Kidney capillary endothelial cell (primary cell): Measurements from ENCODE around the gene SRSF11.

Source experiments
- DNase-seq: peaks from one replicate; pipeline ENCODE4 v3.0.0-alpha.2; 2018; ENCODE audit warnings: low spot score

Gene SRSF11

DNA sequence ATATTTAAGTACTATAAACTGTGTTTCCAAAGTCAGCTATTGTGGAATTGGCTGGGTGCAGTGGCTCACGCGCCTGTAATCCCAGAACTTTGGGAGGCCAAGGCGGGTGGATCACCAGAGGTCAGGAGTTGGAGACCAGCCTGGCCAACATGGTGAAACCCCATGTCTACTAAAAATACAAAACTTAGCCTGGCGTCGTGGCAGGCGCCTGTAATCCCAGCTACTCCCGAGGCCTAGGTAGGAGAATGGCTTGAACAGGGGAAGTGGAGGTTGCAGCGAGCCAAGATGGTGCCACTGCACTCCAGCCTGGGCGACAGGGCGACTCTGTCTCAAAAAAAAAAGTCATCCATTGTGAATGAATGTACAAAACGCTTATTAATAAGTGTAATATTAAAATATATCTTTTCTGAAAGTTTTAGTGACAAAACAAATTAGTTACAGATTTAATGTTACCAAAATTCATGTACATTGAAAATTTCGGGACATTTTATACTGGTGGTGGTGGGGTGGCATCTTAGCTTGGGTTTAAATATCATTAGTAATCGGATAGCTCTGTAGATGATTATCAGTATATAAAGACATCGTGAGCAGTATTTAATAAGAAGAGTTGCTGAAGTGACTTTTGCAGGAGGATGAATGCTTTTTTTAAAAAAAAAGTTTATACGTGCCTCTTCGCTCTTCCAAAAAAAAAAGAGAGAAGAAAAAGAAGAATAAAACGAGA lies 503 bp upstream of the SRSF11 start:
- no peak for DNase-seq

DNA sequence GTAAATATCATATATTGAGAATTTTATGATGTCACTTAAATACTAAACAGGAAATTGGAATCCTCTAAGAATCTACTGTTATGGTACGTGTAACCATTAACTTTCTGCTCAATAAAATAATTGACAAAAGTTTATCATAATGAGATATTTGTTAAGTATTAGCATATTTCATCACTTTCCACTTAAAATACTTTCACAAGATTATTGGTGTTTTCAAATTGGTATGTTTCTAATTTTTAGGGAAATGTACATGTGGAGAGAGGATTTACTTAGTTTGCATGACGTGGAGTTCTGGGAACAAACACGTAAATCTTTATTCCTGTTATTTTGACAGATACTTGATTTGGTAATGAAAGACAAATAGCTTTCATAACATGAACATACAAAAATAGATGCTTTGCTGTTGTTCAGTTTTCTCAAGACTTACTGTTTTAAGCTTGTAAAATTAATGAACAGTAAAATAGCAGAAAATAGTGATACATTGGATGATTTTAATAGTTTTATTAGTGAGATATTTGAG lies 1.6 kb downstream of the SRSF11 start:
- DNase-seq: no peak

DNA sequence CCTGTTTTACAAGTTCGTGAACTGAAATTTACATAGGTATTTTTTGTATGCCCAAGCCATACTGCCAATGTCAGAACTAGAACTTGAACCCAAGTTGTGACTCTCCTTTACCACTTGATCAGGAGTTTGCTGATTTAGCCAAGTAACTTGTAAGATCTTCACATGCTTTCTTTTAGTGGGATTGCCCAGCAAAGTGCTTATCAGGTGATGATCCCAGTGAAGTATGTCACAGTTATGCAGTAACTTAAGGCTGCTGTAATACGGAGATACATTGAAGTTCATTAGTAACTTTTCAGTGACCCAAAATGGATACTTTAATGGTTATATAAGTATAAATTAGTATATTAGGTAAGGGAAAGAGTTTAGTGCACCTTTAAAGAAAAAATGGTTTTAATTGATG lies 3.8 kb downstream of the SRSF11 start:
- no peak for DNase-seq

DNA sequence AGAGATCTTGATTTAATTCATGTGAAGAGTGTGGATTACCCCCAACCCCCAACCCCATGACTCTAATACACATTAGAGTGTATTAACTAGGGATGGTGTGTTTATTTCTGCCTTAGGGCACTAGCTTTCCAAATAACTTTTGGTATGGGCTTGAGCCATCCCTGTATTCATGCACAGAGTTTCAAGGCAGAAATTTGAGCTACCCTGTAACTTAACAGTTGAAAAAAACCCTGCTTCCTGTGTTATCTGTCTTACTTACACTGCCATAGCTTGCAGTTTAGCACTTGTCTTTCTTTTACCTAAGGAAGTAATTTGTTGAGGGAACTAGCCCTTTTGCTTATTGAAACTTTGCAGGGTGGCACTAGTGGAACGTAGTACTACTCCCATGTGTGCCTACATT lies 6.3 kb downstream of the SRSF11 start:
- DNase-seq: no peak

DNA sequence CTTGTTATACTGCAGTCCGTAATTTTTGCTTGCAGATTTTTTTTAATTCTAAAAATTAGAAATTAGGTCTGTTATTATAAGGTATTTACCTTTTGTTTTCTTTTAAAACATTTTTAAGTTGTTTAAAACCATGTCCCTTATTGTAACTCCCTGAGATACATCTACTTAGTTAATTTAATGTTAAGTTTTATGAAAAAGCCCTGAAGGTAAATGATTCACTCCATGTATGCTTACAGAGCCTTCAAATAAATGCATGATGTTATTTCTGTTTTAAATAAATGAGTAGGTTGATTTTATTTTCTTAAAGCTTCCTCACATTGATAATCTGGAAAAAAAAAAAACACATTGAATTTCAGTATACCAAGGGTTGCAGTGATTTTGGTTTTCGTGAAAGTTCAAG lies 7.5 kb downstream of the SRSF11 start:
- no peak for DNase-seq

DNA sequence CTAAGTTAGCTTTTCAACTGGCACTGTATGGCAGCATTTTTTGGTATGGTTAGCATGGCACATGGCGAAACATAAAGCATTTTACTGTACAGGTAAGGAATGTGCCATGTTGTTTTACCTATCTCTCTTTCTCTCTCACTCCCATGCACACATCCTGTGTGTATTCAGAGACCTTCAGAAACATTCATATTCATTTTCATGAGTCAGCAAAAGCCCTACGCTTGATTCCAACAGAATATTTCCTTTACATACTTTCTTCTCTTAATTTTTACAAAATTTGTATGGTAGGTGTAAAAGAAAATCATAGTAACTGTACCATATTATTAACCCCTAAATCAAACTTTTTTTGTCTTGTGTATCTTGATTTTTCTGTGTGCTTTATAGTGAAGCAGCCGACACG lies 10.3 kb downstream of the SRSF11 start:
- DNase-seq: no peak

DNA sequence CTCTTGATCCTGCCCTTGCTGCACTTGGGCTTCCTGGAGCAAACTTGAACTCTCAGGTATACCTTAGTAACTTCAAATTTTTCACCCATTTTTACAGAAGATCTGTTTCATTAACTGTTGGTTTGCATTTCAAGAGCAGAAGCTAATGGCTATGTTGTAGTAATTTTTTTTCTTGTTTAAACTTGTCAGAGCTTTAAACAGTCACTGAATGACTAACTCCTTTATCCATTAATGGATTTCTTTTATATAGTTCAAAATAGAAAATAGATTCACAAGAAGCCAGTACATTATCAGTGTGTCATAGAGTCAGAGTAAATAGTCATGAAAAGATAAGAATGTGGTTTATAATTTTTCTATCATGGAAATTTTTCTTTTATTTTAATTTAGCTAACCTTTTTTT lies 13.6 kb downstream of the SRSF11 start:
- no peak for DNase-seq

DNA sequence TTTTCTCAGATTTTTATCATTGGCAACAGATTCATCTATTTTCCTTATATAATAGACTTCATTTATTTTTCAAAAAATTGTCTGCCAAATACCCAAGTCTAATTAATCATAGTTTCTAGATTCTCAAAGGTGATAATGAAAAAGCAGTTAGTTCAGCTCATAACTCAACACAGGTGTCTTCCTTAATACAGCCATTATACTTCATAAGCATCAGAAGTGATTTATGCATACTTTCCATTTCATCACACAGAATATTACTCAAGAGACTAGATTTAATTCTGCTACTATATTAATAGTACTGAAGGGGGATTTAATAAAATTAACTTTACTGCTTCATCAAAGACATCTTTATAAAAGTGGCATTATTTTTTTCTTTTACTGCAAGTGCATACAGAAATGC lies 18.8 kb downstream of the SRSF11 start:
- no peak for DNase-seq

DNA sequence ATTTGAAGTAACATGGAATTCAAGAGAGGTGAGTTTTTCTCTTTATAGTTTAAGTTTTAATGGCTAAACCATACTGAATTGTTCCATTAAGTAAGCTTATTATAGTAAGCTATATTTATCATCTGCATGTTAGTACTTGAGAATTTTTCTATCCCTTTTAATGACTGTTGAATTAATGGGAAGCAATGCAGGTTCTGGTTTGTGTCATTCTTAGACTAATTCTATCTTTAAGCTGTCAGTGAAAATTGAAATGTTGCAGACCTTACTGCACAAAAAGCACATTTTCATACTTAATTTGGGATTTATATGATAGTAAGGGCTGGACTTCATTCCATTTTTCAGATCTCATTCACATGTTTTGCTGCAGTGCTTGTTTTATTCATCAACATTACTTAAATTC lies 25.9 kb downstream of the SRSF11 start:
- no peak for DNase-seq

DNA sequence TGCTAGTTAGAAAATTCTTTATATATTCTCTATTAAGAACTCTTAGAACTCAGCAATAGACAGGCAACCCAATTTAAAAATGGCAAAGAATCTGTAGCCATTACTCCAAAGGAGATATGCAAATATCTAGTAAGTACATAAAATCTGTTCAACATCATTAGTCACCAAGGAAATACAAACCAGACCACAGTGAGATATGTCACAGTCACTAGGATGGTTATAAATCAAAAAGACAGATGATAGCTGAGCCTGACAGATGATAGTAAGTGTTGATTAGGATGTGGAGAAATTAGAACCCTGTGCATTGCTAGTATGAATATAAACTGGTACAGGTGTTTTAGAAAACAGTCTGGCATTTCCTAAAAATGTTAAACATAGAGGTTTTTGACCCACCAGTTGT lies 26.6 kb downstream of the SRSF11 start:
- DNase-seq: no peak

DNA sequence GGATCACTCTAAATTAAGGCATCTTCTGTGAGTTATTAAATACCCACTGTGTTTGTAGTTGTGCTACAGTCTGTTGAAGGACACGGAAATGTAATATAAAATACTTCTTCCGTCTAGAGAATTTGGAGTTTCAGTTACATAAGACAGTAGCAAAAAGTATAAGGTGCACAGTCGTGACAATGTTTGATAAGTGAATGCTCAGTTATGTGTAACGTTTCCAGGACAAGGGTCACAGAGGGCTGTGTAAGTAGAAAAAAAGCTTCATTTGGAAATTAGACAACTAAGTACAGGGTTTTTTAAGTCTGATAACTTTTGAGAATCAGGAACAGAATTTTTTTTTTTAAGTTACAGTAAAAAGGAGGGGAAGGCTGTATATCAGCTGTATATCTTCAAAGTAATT lies 27.5 kb downstream of the SRSF11 start:
- no peak for DNase-seq

DNA sequence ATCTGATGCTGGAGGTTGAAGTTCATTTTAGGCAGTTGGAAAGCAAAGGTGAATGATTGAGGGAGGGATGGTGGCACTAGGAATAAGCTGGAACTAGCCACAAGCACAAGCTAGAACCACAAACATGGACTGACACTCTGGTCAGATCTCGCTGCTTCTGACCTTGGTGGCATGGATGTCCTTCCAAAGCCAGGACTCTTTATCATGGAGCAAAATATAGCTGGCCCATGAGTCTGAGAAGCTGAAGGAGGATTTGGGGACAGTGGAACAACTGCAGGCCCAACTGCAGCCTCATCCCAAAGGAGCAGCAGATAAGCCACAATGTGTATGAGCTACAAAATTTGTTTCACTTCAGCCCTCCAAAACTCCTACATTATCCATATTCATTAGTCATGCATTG lies 35.5 kb downstream of the SRSF11 start:
- no peak for DNase-seq

DNA sequence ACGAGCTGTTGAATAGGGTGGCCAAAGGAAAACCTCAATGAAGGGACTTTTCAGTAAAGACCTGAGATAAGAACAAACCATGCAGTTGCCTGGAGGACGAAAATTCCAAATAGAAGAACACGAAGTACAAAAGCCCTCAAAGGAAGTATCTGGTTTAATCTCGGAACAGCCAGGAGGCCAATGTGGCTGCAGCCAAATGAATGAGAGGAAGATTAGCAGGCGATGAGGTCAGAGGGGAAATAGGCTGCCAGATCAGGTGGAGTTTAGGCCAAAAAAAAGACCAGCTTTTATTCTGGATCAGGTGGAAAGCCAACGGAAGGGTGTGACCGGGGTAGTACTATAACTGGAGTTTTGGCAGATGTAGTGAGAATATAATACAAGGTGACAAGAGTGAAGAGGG lies 43.7 kb downstream of the SRSF11 start:
- no peak for DNase-seq

DNA sequence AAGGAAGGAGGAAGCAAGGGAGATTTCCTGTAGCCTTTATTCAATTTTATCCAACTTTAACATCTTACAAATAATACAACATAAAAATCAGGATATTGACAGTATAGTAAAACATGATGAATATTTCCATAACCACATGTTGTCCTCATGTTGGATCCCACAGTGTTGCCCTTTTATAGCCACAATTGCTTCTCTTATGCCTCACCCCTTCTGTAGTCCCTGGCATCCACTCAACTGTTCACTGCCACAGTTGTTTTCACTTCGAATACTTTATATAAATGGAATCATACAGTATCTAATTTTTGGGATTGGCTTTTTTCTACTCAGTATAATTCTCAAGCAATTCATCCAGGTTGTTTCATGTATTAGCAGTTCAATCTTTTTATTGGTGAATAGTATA lies 44.8 kb downstream of the SRSF11 start:
- DNase-seq: no peak

DNA sequence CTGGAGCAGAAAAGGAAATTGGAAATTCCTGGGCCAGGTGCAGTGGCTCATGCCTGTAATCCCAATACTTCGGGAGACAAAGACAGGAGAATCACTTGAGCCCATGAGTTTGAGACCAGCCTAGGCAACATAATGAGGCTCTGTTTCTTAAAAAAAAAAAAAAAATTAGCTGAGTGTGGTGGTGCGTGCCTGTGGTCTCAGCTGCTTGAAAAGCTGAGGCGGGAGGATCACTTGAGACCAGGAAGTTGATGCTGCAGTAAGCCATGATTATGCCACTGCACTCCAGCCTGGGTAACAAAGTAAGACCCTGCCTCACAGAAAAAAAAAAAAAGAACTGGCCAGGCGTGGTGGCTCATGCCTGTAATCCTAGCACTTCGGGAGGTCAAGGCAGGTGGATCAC lies 56.7 kb downstream of the SRSF11 start:
- DNase-seq: no peak

DNA sequence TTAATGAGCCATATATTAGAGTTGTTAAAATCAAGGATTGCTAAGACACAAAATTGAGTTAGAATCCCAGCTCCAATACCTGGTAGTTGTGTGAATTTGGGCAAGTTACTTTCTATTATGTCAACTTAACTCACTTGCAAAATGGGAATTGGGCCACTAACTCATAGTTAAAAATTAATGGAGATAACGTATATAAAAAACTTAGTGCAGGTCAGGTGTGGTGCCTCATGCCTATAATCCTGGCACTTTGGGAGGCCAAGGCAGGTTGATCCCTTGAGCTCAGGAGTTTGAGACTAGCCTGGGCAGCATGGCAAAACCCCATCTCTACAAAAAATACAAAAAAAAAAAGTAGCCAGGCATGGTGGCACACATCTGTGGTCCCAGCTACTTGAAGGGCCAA lies 57.5 kb downstream of the SRSF11 start:
- no peak for DNase-seq

DNA sequence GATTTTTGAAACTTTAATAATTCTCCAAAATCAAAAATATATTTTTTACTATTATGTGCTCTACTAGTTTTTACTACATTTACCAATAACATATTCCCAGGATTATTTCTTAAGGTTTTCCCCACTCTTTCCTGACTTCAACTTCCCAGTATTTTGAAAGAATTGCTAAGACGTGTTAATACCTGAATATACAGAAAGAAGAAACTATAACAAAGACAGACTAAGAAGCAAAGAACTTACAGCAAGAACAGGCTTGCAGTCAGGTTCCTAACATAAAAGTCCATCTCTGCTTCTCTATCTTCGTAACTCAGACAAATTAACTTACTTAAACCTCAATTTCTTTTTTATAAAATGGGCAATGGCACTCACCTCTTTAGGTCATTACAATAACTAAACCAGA lies 63.2 kb downstream of the SRSF11 start:
- no peak for DNase-seq

DNA sequence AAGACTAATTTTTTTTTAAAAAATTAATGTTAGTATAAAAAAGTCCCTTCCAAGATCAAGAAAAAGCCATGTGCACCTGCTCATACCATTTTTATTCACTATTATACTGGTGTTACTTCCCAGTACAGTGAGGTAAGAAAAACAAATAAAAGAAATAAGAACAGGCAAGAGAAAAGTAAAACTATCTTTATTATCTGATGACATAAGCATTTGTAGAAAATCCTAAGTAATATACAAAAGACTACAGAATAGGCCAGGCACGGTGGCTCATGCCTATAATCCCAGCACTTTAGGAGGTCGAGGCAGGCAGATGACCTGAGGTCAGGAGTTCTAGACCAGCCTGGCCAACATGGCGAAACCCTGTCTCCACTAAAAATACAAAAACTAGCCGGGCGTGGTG lies 65.3 kb downstream of the SRSF11 start:
- no peak for DNase-seq

DNA sequence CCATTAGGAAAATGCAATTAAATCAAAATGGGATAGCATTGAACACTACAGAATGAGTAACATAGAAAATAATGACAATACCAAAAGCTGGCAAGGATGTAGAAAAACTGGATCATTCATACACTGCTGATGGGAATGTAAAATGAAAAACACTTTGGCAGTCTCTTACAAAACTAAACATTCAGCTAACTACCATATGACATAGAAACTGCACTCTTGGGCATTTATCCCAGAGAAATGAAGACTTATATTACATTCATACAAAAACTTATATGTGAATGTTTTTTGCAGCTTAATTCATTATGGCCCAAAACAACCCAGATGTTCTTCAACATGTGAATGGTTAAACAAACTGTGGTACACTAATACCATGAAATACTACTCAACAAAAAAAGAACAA lies 67.0 kb downstream of the SRSF11 start:
- no peak for DNase-seq

DNA sequence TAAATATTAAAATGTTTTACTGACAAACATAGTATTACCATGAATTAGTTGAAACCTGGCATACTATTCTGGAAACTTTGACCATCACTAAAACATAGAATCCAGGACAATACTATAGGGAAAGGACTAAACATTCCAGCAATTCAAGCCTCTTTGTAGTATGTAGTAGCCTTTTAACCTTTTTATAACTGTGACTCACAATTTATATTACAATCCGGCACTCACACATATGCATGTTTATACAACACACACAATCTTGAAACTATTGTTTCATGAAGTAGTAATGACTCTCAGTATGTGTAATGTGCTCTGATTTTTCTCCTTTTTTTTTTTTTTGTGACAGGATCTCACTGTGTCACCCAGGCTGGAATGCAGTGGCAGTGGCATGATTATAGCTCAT lies 69.0 kb downstream of the SRSF11 start:
- DNase-seq: peak; percentile 33

DNA sequence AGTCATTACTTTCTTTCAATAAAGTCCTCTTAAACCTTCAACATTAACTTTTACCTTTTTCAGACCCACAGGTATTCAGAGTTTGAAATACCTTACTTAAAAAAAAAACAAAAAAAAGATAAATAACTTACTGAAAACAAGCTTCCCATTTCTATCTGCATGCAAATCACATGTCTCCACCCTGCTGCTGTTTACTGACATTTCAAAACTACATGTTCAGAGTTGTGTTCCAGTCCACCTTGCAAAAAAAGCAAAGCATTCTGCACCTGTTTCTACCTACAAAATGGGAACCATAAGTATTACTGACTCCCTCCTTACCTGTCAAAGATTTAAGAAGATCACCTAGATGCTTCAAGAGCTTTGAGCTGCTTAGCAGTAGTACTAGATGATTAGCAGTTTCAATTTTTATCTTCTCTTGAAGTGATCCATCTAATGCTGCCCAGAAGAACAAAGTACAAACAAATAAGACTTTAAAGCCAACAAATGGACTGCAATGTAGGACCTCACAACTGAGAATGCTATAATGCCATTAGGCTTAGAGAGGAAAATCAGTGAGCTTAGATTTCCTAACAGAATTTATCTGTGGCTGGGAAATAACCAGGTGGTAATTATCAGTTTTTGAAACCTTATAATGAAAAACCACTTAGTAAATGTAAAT lies 72.1 kb downstream of the SRSF11 start:
- no peak for DNase-seq

DNA sequence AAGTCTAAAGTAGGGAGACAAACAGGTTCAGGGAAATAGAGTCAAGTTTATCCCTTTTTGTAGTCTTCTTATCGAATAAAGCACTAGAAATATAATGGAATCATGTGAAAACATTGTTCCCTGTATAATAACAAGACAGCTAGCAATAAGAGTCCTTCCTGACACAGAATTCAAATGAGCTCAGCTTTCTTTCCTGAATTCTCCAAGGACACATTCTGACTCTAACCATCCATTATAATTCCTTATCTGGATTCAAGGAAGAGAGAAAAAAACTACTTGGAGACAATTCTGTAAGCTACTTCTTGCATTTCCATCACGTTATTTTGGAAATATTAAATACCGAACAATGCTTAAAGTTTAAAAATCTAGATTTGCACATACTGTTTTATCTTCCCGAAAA lies 74.6 kb downstream of the SRSF11 start:
- DNase-seq: no peak

DNA sequence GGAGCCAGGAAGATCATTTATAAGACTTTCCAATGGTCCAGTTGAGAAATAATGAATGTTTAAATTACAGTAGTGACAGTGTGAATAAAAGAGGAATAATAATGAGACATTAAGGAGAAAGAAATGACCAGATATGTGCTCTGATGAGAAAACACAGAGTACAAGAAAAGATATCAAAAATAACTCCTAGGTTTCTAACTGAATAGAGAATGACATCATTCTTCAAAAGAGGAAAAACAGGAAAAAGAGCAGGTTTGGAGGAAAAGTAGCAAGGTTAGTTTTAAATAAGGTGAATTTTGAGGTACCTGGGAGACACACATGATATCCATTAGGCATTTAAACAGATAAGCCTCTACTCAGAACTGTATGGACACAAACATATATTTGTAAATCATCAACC lies 78.3 kb downstream of the SRSF11 start:
- DNase-seq: no peak
